ENCODE results near the gene RNF167. TPM values are rescaled to one million over a fixed set of nuclear protein-coding genes. Genes with fewer than 3 reads are reported as not detected.

The RNF167 gene
- total and polyA plus RNA-seq, 2 of the 13 experiments (the other 11 are each of a cell fraction or from before 2014, with no cell fraction given) = 44.1 to 45.4 TPM

DNA sequence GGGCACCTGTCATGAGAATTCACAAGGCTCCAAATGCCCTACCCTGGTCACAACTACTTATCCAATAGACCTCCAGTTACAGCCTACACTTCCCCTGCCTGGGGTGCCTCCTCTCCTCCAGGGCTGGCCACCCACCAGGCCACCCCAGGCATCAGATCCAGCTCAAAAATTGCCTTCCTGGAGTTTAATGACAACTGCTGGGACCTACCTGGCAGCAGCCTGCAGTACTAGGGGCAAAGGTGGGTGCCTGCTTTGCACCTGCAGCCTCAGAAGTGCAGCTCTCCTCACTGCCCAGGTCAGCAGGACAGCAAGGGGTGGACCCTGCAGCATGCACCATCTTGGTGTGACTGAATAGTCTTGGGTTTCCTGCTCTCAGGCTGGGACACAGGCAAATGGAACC lies 4.4 kb upstream of the RNF167 start:
- Histone ChIP-seq H3K4me1 (ENCODE audit: insufficient read depth, low read length) (peaks cover 22% of the 10 kb centered on the region), H3K36me3 (replicated peaks in 1 of 2; ENCODE audit: control insufficient read depth in 1 of 2, insufficient read depth in 2 of 2, low read length in 2 of 2) (peaks cover 0 to 13% of the 10 kb centered on the region in 2 experiments; a peak in 3 of 5 replicates), H3K27ac (ENCODE audit: extremely low read length, insufficient read depth, low read length) (no peak overlapping the region), H3K9me3 (ENCODE audit: low read length) (no peaks in the 10 kb centered on the region), H3K4me3 (replicated peaks in 1 of 3; ENCODE audit: insufficient read depth in 1 of 3, low read depth in 2 of 3, low read length in 3 of 3) (no peak overlapping the region), H3K4me2 (ENCODE audit: low read depth, low read length) (no peak overlapping the region), H3K27me3 (ENCODE audit: control insufficient read depth in 1 of 2, insufficient read depth in 2 of 2, low read length in 2 of 2) (no peaks in the 10 kb centered on the region; a peak in 1 of 5 replicates), H4K20me1 (ENCODE audit: insufficient read depth, low read length) (no peaks in the 10 kb centered on the region), H3K79me2 (ENCODE audit: insufficient read depth, low read length) (peaks cover 18% of the 10 kb centered on the region), H2AFZ (ENCODE audit: low read length) (no peak overlapping the region), H3K9ac (ENCODE audit: insufficient read depth, low read depth, low read length) (no peak overlapping the region)
- POLR2A ChIA-PET = interaction anchor here (1.6 to 1.9 kb wide), 3 partner anchors 27 to 33 kb away, joined by 5 to 7 read pairs (median 6); partner anchors contain the start of gene SPAG7
- TF ChIP-seq ZNF740 (CRISPR knock-in tag; IDR thresholded peaks at IDR 0.05) (no peak), AGO2 (optimal IDR thresholded peaks at IDR 0.05; ENCODE audit: low read depth, low read length) (peak; percentile 55), TAF1 (CRISPR knock-in tag; IDR thresholded peaks at IDR 0.05) (no peak), ZHX2 (IDR thresholded peaks at IDR 0.05; ENCODE audit: low read depth) (no peak), ZHX2 (CRISPR knock-in tag; IDR thresholded peaks at IDR 0.05; ENCODE audit: borderline replicate concordance) (no peak), ZNF24 (IDR thresholded peaks at IDR 0.05) (no peak), ATF7 (IDR thresholded peaks at IDR 0.05) (no peak), ATF7 (CRISPR knock-in tag; IDR thresholded peaks at IDR 0.05) (no peak), ZNF354B (CRISPR knock-in tag; IDR thresholded peaks at IDR 0.05) (no peak), ZNF451 (CRISPR knock-in tag; IDR thresholded peaks at IDR 0.05) (no peak), PAWR (CRISPR knock-in tag; IDR thresholded peaks at IDR 0.05; ENCODE audit: borderline replicate concordance) (no peak), POLR2G (IDR thresholded peaks at IDR 0.05; ENCODE audit: low read depth, low read length) (peak; percentile 47; the same call in 1 of the 2 replicates)
- ATAC-seq (no peak), FAIRE-seq (no peak), DNase-seq (ENCODE audit: low spot score) (no peak)
- intact Hi-C loops (cut with micrococcal nuclease; ENCODE audit: unreplicated experiment) = no loop called here
- CTCF ChIA-PET (ENCODE audit: low intra/inter-chr PET ratio, low total read pairs) = interaction anchor here (2.0 kb wide), 1 partner anchor 27 kb away, joined by 10 read pairs; no protein-coding TSS in a partner anchor
- BruUV-seq (replicated peaks) = no TSS peak
- in situ Hi-C loops (cut with HindIII; ENCODE audit: extremely low pct_ligation_motif_present, low pct_unique_long_range_greater_than_20kb) = no loop called here

All from HepG2 (cell line).